Measurements from ENCODE around the gene TTLL1. TPM values are rescaled to one million over a fixed set of nuclear protein-coding genes. Genes with fewer than 3 reads are reported as not detected.

TTLL1 gene
- total RNA-seq, 1 experiment from 2014 or later = 4.3 TPM

- no peak overlapping the region for H2AFZ ChIP-seq (ENCODE audit: low read depth, low read length, poor library complexity, severe bottlenecking)
- no peaks in the 10 kb centered on the region for H3K36me3 ChIP-seq (ENCODE audit: control insufficient read depth in 1 of 2, insufficient read depth in 2 of 2, low read length in 2 of 2)
- H3K27me3 ChIP-seq (ENCODE audit: insufficient read depth, low read length) = no peaks in the 10 kb centered on the region
- intact Hi-C loops (cut with micrococcal nuclease) = no loop called here
- TF ChIP-seq EGR1 (IDR thresholded peaks at IDR 0.05; ENCODE audit: low read depth) (no peak), POLR2AphosphoS5 (IDR thresholded peaks at IDR 0.05; ENCODE audit: low read depth, low read length) (no peak), ZNF274 (IDR thresholded peaks at IDR 0.05; ENCODE audit: low read depth, low read length) (no peak), ATF3 (IDR thresholded peaks at IDR 0.05) (no peak), YY1 (IDR thresholded peaks at IDR 0.05; ENCODE audit: extremely low read depth, insufficient replicate concordance, low read depth, low read length) (no peak), SIN3A (IDR thresholded peaks at IDR 0.05; ENCODE audit: low read depth) (no peak), ELF1 (IDR thresholded peaks at IDR 0.05; ENCODE audit: borderline replicate concordance, low read depth) (no peak), FOSL1 (IDR thresholded peaks at IDR 0.05; ENCODE audit: low read depth) (no peak), EZH2 (IDR thresholded peaks at IDR 0.05) (no peak)
- TF ChIP-seq, protein P1, sequence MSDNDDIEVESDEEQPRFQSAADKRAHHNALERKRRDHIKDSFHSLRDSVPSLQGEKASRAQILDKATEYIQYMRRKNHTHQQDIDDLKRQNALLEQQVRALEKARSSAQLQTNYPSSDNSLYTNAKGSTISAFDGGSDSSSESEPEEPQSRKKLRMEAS (IDR thresholded peaks at IDR 0.05) = no peak
- TF ChIP-seq, protein P2, sequence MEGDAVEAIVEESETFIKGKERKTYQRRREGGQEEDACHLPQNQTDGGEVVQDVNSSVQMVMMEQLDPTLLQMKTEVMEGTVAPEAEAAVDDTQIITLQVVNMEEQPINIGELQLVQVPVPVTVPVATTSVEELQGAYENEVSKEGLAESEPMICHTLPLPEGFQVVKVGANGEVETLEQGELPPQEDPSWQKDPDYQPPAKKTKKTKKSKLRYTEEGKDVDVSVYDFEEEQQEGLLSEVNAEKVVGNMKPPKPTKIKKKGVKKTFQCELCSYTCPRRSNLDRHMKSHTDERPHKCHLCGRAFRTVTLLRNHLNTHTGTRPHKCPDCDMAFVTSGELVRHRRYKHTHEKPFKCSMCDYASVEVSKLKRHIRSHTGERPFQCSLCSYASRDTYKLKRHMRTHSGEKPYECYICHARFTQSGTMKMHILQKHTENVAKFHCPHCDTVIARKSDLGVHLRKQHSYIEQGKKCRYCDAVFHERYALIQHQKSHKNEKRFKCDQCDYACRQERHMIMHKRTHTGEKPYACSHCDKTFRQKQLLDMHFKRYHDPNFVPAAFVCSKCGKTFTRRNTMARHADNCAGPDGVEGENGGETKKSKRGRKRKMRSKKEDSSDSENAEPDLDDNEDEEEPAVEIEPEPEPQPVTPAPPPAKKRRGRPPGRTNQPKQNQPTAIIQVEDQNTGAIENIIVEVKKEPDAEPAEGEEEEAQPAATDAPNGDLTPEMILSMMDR (IDR thresholded peaks at IDR 0.05 in 2 of 3, conservative IDR thresholded peaks at IDR 0.05 in 1 of 3; ENCODE audit: borderline replicate concordance in 1 of 3, insufficient read depth in 1 of 3, low read depth in 2 of 3, low read length in 2 of 3) = no peak
- peaks cover 13 to 26% of the 10 kb centered on the region in 2 experiments for H3K4me1 ChIP-seq (ENCODE audit: control insufficient read depth in 1 of 2, insufficient read depth in 2 of 2, low read length in 2 of 2)
- no peaks in the 10 kb centered on the region for H3K79me2 ChIP-seq (ENCODE audit: insufficient read depth, low read length)
- no peaks in the 10 kb centered on the region for H3K9me2 ChIP-seq (ENCODE audit: insufficient read depth)
- no peak overlapping the region for H3K4me3 ChIP-seq (replicated peaks in 1 of 2; ENCODE audit: low read depth in 1 of 2, low read length in 2 of 2)
- no peaks in the 10 kb centered on the region for H3K9me3 ChIP-seq (ENCODE audit: control insufficient read depth in 1 of 2, insufficient read depth in 1 of 2, low read depth in 1 of 2, low read length in 2 of 2)
- ChIA-PET RAD21 (ENCODE audit: low non-redundant PET in 1 of 2, low total read pairs in 2 of 2, uncharacterized antibody in 2 of 2, unreplicated experiment in 2 of 2) (no interaction called here), POLR2A (no interaction called here), CTCF (no interaction called here)
- H3K27ac ChIP-seq (ENCODE audit: low read depth, low read length) = no peak overlapping the region
- no peaks in the 10 kb centered on the region for H4K20me1 ChIP-seq (ENCODE audit: insufficient read depth)
- DNase-seq (ENCODE audit: low read depth, low spot score) = no peak
- H3K9ac ChIP-seq (ENCODE audit: low read length) = no peak overlapping the region; the same call in 1 of the 2 replicates
- no TSS peak for BruUV-seq (replicated peaks)
- peak overlapping the region; percentile 57 for H3K4me2 ChIP-seq (ENCODE audit: low read length)
- peak; percentile 82 for ATAC-seq
These were observed 10.7 kb downstream of the TTLL1 start for GRCh38 chr22:43078522-43078921.
